Pons (tissue), 1 donor: Measurements from ENCODE around the gene BFSP2.
"Not testable (repeated sequence)": the region's sequence is repeated elsewhere in the genome, so short reads cannot be mapped to it uniquely, and the experiment has no call there.

Experiments
- DNase-seq: peaks from one replicate; pipeline ENCODE4 v3.0.0-alpha.2; 2016; ENCODE audit warnings: low spot score

Gene BFSP2

DNA sequence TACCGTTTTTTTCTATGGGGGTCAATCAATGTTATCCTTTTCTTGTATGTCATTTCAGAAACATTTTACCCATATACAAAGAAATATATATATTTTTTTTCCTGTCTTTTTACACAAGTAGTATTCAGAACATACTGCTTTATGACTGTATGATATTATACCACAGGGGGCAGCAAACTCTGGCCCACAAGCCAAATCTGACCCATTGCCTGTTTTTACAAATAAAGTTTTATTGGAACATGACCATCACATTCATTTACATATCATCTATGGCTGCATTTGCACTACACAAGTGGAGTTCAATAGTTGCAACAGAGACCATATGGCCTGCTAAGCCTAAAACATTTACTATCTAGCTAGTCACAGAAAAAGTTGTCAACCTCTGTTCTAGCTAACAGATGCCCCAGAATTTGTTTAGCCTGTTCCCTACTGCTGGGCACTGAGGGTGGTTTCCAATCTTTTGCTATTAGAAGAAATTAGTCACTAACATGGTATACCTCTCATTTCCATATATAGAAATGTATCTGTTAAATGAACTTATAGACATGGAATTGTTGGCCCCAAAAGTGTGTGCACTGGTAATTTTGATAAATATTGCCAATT, 57.7 kb downstream of the BFSP2 start:
- no peak for DNase-seq

DNA sequence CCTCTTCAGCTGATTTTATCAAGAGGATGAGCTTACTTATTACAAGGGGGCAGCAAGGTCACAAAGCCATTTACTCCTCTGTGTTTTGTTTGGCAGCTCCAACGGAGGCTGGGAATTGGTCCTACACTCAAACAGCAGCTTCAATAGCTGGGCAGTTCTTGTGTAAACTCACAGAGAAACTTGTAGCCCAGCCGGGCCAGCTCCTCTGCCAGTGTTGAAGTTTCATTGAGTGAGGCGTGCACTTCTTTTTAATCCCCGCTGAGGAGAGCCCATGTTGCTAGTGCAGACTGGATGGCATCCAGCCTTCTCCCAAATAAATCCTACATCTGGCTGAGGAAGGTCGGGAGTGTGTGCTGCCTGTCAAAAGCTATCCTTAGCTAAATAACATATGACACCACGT, 59.5 kb downstream of the BFSP2 start:
- DNase-seq: no peak

- DNase-seq: no peak
These were observed 61.0 kb downstream of the BFSP2 start for GRCh38 chr3:133460809-133461208.

DNA sequence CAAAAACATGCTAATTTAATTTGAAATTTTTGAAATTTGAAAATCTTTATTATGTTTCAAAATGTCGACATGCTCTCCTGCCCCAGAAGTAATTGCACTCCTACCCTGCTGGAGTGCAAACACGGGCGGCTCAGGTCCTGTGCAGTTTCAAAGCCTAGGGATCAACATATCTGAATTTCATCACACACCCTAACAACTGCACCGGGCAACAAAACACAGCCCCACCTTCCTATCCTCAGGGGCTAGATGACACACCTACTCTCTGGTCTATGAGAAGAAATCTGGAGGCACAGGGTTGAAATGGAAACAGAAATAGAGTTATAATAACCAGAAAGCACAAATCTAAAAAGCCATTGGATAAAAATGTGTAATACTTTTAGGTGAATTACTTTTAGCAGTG, 61.4 kb downstream of the BFSP2 start:
- no peak for DNase-seq

GRCh38 chr3:133463347-133463860, 63.5 kb downstream of the BFSP2 start:
- DNase-seq: no peak

GRCh38 chr3:133464573-133464972, 64.7 kb downstream of the BFSP2 start:
- DNase-seq: no peak

GRCh38 chr3:133466531-133467386, 66.9 kb downstream of the BFSP2 start:
- DNase-seq: no peak

DNA sequence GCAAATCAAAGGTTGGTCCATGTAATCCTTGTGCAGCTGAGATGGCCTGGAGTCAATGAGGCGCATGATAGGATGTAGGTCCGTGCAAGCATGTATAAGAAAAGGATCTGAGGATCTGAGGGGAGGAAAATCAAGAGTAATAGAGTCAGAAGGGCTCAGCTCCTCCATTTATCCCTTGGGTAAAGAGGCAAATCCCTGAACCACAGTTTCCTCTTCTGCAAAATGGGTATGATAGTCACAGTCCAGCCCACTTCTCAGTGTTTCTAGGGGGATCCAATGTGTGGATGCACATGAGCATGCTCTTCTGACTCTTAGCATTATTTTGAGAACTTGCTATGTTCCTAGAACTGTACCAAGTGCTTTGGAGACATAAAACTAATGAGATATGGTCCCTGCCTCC, 67.9 kb downstream of the BFSP2 start:
- no peak for DNase-seq

DNA sequence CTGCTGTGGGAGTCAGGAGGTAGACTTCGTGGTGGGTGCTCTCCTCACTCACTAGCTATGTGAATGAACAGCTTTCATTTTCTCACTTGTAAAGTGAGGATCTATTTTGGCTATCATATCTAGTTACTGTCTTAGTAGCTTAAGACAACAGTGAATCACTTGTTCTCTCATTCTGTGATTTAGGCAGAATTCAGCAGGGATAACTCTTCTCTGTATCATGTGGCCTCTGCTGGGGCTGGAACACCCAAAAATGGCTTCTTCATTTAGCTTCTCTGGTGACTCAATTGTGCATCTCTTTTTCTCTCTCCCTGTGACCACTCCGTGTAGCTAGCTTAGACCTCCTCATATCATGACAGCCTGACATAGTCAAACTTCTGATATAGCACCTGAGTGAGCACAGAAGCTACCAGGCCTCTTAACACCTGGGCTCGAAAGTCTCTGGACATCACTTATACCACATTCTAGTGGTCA, 68.4 kb downstream of the BFSP2 start:
- DNase-seq: no peak

GRCh38 chr3:133469140-133469731, 69.4 kb downstream of the BFSP2 start:
- DNase-seq: no peak

GRCh38 chr3:133472242-133472641, 72.4 kb downstream of the BFSP2 start:
- DNase-seq: no peak

GRCh38 chr3:133472889-133473288, 73.0 kb downstream of the BFSP2 start:
- no peak for DNase-seq

DNA sequence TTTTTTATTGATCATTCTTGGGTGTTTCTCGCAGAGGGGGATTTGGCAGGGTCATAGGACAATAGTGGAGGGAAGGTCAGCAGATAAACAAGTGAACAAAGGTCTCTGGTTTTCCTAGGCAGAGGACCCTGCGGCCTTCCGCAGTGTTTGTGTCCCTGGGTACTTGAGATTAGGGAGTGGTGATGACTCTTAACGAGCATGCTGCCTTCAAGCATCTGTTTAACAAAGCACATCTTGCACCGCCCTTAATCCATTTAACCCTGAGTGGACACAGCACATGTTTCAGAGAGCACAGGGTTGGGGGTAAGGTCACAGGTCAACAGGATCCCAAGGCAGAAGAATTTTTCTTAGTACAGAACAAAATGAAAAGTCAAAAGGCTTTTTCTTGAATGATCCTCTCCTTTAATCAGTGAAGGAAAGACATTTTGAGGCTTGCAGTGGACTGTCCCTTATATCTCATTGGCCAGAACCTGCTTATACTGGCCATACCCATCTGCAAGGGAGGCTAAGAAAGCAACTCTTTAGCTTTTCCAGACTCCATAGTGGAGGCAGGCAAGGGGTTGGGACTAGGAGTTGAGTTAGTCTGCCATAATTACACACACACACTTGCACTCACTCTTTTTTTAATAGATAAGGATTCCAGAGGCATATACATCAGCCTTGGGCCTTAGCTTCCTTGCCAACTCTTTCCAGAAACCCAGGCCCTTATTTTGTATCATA, 73.8 kb downstream of the BFSP2 start:
- not testable (repeated sequence) for DNase-seq

GRCh38 chr3:133474251-133474801, 74.5 kb downstream of the BFSP2 start:
- DNase-seq: peak; percentile 45

DNA sequence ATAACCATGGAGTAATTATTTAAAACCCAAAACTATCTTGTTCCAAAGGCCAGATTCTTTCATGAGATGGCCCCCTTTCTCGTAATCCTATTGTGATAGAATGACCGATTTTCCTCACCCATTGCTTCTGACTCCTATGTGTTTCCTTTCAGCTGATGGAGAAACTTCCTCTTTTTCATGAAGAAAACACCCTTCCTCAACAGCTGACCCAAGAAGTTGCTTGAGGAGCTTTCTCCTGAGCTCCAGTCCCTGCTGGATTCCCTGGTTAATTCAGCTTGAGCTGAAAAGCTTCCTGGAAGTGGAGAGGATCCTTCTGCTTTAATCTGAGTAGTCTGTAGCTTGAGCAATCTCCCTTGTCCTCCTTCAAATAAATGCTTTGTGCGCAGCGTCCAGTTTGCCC, 75.0 kb downstream of the BFSP2 start:
- DNase-seq: peak; percentile 25

DNA sequence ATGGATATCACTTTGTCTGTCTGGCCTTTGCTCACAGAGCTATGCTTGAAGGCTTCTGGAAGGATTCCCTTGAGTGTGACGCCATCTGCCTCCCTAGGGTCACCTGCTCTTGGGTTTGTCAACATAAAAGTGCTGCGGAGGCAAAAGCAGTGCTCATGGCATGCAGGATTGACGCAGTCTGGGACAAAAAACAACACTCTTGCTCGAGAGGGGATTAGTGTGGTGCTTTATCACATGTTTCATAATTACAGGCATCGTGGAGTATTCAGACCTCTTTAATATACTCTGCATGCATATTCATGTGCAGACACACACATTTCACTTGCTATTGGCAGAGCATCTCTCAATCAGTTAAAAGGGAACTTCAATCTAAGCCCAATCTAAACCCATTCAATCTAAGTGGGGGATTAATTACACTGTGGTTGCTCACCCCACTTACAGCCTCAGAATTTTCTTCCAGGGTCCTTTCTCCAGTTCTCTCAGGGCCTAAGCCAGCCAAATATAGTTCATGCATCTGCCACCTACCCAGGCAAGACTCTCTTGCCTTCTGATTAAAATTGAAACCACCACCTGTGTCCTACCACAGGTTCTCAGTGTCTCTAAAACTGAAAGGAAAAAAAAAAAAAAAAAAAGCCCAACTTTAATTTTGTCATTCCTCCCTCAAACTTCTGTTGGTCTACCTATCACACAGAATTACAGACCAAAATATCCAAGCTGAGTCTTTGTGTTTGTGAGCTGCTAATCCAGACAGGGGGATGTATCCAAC, 75.6 kb downstream of the BFSP2 start:
- DNase-seq: no peak

GRCh38 chr3:133476971-133477375, 77.1 kb downstream of the BFSP2 start:
- DNase-seq: no peak

DNA sequence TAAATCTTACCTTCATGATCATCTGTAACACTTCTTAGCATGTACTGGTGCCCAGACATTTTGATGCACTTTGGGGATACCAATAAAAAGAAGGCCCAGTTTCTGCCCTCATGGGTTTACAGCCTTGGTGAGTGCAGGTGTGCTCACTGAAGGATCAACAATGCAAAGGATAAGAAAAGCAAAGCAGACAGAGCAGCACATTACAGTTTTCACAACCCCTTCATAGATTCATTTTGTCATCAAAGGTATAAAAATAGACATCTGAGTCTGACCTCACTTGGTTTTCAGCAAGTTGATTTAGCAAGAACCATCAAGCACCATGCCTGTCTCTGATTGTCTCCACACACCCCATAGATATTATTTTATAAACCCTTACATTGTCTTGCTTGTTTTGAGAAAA, 77.6 kb downstream of the BFSP2 start:
- DNase-seq: no peak

DNA sequence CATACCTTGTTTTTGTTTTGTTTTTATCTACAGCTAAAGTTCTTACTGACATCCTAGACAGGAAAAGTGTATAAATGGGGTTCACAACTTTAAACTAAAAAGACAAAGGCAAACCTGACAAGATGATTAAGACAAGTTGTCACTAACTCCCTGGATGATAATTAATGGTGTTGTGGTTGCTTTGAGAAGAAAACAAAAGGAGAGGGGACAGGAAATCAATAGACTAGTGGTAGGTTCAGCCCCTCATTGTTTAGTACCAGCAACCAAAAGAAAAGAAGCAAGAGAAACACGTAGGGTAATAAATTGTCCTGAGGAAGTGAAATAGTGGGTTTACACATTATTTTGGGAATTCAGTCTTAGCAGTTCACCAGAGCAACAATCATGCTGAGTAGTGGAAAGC, 78.8 kb downstream of the BFSP2 start:
- no peak for DNase-seq

DNA sequence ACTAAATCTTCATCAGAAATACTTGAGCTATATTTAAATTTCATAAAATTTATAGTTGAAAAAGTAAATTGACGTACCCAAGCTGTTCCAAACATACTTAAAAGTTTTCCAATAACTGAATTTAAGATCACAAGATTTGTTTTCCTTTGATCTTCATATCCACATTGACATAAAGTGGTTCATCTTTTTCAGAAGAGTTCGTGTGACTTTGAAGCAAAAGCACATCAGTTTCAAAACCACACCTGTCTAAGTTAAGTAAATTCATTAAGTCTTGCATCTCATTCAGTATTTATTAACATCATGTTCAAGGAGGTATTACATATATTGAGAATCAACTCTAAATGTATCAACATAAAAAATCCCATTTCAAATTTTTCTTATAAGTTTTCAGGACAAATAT, 79.5 kb downstream of the BFSP2 start:
- no peak for DNase-seq
